Esophagus (tissue), 2 donors: ENCODE results near the gene AAMP. TPM values are rescaled to one million over a fixed set of nuclear protein-coding genes. Genes with fewer than 3 reads are reported as not detected.
A peak's percentile ranks its signal among the peaks of the same experiment; 100 is the strongest.

ENCODE experiments used
- H3K27ac ChIP-seq, 2 donors: one replicate each; pipeline ENCODE4 v1.5.1; 2013; ENCODE audit warnings: low read depth in 2 of 2, mild to moderate bottlenecking in 2 of 2, inconsistent platforms in 1 of 2, low read length in 1 of 2, moderate library complexity in 1 of 2
- H3K27me3 ChIP-seq, 2 donors: one replicate each; pipeline ENCODE4 v1.6.1; 2013; ENCODE audit warnings: low read length in 2 of 2, control low read depth in 1 of 2, mild to moderate bottlenecking in 1 of 2; ENCODE audit not compliant: insufficient read depth in 2 of 2, control insufficient read depth in 1 of 2
- H3K36me3 ChIP-seq, 2 donors: one replicate each; pipeline ENCODE4 v1.6.1; 2013; ENCODE audit warnings: low read length in 1 of 2; ENCODE audit not compliant: control insufficient read depth in 2 of 2, insufficient read depth in 2 of 2
- H3K4me1 ChIP-seq, 2 donors: one replicate each; pipeline ENCODE4 v1.6.1; 2013; ENCODE audit warnings: low read length in 1 of 2; ENCODE audit not compliant: control insufficient read depth in 2 of 2, insufficient read depth in 2 of 2
- H3K4me3 ChIP-seq, 2 donors: one replicate each; pipeline ENCODE4 v1.5.1; 2013; ENCODE audit warnings: low read length in 2 of 2, mild to moderate bottlenecking in 2 of 2, low read depth in 1 of 2, moderate library complexity in 1 of 2
- H3K9me3 ChIP-seq, 2 donors: one replicate each; pipeline ENCODE4 v1.6.1; 2013; ENCODE audit warnings: mild to moderate bottlenecking in 2 of 2, low read depth in 1 of 2, low read length in 1 of 2, moderate library complexity in 1 of 2; ENCODE audit not compliant: control insufficient read depth in 2 of 2, insufficient read depth in 1 of 2
- WGBS, 2 donors: extraction: QIAGEN DNeasy Blood & Tissue Kit; methylation state at CpG; one replicate each; pipeline ENCODE4 v1.1.7; 2013; 5-methylcytosine and 5-hydroxymethylcytosine counted together
- polyA plus RNA-seq, 2 donors: library from polyadenylated mRNA; stranded (reverse); fragments of 200-250 nt; gene quantifications; one replicate each; pipeline ENCODE4 v1.2.3, GENCODE V29; 2013
- donor health status: healthy with polysubstance abuse.
- donor health status: Bipolar disorder and iron deficiency.

Gene AAMP
- polyA plus RNA-seq, 2 donors = 45.0 to 90.4 TPM

- 35 to 43% methylated on average over 7 of the region's 7 CpGs for WGBS, 2 donors
- H3K4me1 ChIP-seq = peaks cover 3 to 17% of the 10 kb centered on the region in 2 donors
- H3K36me3 ChIP-seq = no peaks in the 10 kb centered on the region
- no peaks in the 10 kb centered on the region for H3K9me3 ChIP-seq
- H3K4me3 ChIP-seq = no peak overlapping the region
- peak overlapping the region; percentile 93 to 98 for H3K27ac ChIP-seq
- no peaks in the 10 kb centered on the region for H3K27me3 ChIP-seq
These were observed 25.1 kb upstream of the AAMP start for GRCh38 chr2:218295029-218295428.

GRCh38 chr2:218294430-218295022 is 24.6 kb upstream of the AAMP start:
- Histone ChIP-seq H3K9me3 (no peaks in the 10 kb centered on the region), H3K4me1 (peaks cover 3 to 20% of the 10 kb centered on the region in 2 donors), H3K27me3 (no peaks in the 10 kb centered on the region), H3K4me3 (no peak overlapping the region), H3K36me3 (no peaks in the 10 kb centered on the region), H3K27ac (peak overlapping the region; percentile 93 to 98)
- 55 to 71% methylated on average over 5 of the region's 5 CpGs for WGBS, 2 donors

GRCh38 chr2:218293715-218294429 is 23.9 kb upstream of the AAMP start:
- Histone ChIP-seq H3K9me3 (no peaks in the 10 kb centered on the region), H3K4me3 (no peak overlapping the region), H3K27me3 (no peaks in the 10 kb centered on the region), H3K27ac (peak overlapping the region; percentile 93 to 98), H3K4me1 (peaks cover 3 to 20% of the 10 kb centered on the region in 2 donors), H3K36me3 (no peaks in the 10 kb centered on the region)
- WGBS, 2 donors = 48 to 52% methylated on average over 5 of the region's 5 CpGs

GRCh38 chr2:218292048-218293014 is 22.4 kb upstream of the AAMP start, which contains the start of gene TMBIM1:
TSS of gene TMBIM1 (minus strand) at chr2:218292503. CDS start at chr2:218282141, 10,362 bp downstream.
- peak within 1 kb of the TSS; percentile 94 to 98 for H3K27ac ChIP-seq
- no peaks in the 10 kb centered on the region for H3K27me3 ChIP-seq
- H3K36me3 ChIP-seq = no peaks in the 10 kb centered on the region
- H3K4me3 ChIP-seq = peak within 1 kb of the TSS; percentile 96
- H3K9me3 ChIP-seq = no peaks in the 10 kb centered on the region
- H3K4me1 ChIP-seq = peaks cover 6 to 18% of the 10 kb centered on the region in 2 donors
- 3% methylated on average over 59 to 63 of the region's 63 CpGs for WGBS, 2 donors

GRCh38 chr2:218291318-218292047 is 21.5 kb upstream of the AAMP start:
- Histone ChIP-seq H3K27me3 (no peaks in the 10 kb centered on the region), H3K27ac (peak overlapping the region; percentile 94 to 97), H3K9me3 (no peaks in the 10 kb centered on the region), H3K4me1 (peaks cover 6 to 18% of the 10 kb centered on the region in 2 donors), H3K36me3 (no peaks in the 10 kb centered on the region), H3K4me3 (peak overlapping the region; percentile 96)
- 17 to 19% methylated on average over 12 of the region's 12 CpGs for WGBS, 2 donors

- Histone ChIP-seq H3K36me3 (no peaks in the 10 kb centered on the region), H3K4me1 (peaks cover 7 to 27% of the 10 kb centered on the region in 2 donors), H3K27ac (peak overlapping the region; percentile 94 to 97), H3K27me3 (no peaks in the 10 kb centered on the region), H3K9me3 (no peaks in the 10 kb centered on the region), H3K4me3 (peak overlapping the region; percentile 96)
- 25 to 26% methylated on average over 12 of the region's 12 CpGs for WGBS, 2 donors
These were observed 20.7 kb upstream of the AAMP start for GRCh38 chr2:218290316-218291261.

GRCh38 chr2:218289639-218290315 is 19.8 kb upstream of the AAMP start:
- Histone ChIP-seq H3K4me1 (peaks cover 11 to 28% of the 10 kb centered on the region in 2 donors), H3K9me3 (no peaks in the 10 kb centered on the region), H3K27ac (peak overlapping the region; percentile 94 to 97), H3K36me3 (no peaks in the 10 kb centered on the region), H3K27me3 (no peaks in the 10 kb centered on the region), H3K4me3 (peak overlapping the region; percentile 96)
- WGBS, 2 donors = 16 to 21% methylated on average over 6 of the region's 6 CpGs
